Islet of Langerhans (tissue), 1 donor: ENCODE measurements around the gene SGSM2.
A peak's percentile ranks its signal among the peaks of the same experiment; 100 is the strongest.

Source experiments
- FAIRE-seq: peaks from one replicate; lab custom pipeline; 2011; peaks lifted over from hg19 to GRCh38; lab: Jason Lieb, UNC

The SGSM2 gene

DNA sequence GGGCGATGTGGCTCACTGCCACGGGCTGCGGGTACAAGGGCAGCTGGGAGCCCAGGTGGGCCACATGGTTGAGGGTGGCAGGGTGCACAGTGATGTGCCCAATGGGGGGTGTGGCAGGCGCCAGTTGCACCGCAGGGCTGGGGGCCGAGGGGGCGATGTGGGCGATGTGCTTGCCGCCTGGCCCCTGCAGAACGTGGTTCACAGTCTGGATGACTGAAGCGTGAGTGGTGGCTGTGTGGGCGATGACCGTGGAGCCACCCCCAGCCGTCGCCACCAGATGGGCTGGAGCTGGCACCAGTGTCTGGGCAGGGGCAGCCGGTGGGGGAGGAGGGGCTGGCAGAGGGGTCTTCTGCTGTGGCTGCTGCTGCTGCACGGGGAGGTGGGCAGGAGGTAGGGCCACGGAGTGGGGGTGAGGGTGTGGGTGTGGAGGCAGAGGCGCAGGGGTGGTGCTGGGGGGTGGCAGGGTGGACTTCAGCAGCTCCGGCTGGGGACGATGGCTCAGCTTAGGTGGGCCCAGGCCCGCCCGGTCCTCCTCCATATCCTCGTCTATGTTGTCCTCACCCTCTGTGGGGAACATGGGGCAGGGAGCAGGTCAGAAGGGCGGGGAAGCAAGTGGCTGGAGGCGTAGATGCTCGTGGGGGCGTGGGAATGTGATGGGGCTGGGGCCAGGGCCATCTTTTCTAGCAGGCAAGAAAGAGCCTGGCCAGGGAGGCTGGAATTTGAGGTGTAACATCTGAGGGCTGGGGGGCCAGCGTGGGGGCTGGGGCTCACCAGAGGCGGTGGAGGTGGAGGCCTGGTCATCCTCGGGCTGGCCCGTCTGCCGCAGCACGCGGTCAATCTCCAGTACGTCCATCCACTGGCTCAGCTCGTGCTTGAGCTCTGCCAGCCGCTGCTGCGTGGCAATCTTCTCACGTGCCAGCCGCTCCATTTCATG lies 50.1 kb downstream of the SGSM2 start:
- FAIRE-seq, result no peak

DNA sequence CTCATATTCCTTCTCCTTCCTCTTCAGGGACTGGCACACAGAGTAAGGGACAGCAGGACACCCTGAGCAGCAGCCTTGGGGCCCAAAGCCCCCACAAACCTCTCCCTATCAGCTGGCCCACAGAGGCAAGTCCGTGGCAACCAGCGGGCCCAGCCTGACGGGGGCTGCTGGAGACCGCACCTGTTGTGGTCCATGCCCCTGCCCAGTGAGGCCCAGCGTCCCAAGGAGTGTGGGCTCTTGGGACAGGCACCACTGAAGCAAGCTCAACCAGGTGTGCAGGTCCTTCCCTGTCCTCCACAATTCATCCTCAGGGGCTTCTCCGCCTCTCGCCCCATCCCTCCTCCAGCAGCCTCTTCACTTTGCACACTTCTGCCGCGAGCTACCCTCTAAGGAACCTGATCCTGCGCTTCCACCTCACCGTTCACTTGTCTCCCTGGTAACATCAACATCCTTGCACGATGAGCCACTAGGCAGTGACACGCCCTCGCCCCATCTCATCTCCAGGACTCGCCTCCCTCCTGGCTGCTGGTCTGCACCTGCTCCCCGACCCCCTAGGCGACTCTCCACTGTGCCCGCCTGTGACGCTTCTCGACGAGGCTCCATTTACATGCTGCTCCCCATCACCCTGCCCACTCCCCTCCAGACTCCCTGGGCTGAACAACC lies 50.9 kb downstream of the SGSM2 start:
- no peak for FAIRE-seq

DNA sequence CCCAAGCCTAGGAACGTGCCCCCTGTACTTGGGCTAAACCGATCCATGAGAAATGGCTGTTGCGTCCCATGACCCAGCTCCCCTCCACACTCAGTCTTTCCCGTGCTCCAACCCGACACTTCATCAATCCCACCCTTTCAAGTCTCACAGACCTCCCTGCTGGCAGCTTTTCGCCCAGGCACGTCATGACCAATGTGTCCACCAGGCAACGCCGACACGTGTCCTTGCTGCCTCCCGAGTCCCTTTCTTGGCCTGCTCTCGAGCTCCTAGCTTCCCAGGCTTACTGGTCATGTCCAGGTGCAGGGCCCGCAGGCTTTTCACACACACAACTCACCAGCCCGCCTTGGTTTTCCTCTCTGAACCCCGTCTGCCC lies 51.4 kb downstream of the SGSM2 start:
- FAIRE-seq, result no peak

DNA sequence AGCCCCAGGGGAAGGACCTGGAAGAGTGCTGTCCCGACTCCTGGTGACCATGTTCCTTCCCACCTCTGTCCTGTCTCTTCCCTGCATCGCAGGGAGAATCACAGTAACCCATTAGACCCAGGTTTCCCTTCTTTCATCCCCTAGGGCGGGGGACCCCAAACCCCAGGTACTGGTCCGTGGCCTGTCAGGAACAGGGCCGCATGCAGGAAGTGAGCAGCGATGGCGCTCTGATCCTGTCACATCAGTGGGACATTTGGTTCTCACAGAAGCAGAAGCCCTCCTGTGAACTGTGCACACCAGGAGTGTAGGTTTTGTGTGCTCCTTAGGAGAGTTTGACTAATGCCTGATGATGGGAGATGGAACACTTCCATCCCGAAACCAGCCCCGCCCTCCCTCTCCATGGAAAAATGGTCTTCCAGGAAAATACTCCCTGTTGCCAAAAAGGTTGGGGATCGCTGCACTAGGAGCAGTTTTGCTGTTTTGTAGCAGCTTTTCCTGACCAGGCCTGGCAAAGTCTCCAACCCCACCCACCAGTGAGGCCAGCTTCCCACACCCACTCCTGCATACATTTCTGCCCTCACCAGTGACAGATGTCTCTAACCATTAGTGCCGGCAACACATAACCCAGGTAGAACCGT lies 53.0 kb downstream of the SGSM2 start:
- FAIRE-seq, result no peak

DNA sequence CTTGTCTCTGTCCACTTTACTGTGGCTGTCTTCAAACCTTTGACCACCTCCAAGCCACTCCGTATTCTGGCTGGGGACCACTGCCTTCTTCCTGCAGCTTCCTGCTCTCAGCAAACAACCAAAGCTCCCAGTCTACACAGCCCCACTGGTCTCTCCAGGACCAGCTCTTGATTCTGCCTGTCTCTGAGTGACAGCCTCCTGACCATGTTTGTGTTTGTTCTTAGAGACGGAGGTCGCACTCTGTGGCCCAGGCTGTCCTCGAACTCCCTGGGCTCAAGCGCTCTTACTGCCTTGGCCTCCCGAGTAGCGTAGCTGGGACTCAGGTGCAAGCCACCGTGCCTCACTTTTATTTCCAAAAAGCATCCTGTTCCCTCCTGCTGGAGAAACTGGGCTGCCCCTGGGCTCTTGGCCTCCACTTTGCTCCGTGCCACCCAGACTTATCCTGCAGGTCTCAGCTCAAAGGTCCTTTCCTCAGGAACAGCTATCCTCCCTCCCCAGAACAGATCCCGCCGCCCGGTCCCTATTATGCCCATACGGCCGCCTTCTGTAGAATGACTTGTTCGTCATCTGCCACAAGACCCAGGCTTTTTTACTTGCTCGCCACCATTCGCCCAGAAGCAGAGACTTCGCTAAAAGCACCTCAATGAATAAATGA lies 54.4 kb downstream of the SGSM2 start:
- FAIRE-seq, result no peak

DNA sequence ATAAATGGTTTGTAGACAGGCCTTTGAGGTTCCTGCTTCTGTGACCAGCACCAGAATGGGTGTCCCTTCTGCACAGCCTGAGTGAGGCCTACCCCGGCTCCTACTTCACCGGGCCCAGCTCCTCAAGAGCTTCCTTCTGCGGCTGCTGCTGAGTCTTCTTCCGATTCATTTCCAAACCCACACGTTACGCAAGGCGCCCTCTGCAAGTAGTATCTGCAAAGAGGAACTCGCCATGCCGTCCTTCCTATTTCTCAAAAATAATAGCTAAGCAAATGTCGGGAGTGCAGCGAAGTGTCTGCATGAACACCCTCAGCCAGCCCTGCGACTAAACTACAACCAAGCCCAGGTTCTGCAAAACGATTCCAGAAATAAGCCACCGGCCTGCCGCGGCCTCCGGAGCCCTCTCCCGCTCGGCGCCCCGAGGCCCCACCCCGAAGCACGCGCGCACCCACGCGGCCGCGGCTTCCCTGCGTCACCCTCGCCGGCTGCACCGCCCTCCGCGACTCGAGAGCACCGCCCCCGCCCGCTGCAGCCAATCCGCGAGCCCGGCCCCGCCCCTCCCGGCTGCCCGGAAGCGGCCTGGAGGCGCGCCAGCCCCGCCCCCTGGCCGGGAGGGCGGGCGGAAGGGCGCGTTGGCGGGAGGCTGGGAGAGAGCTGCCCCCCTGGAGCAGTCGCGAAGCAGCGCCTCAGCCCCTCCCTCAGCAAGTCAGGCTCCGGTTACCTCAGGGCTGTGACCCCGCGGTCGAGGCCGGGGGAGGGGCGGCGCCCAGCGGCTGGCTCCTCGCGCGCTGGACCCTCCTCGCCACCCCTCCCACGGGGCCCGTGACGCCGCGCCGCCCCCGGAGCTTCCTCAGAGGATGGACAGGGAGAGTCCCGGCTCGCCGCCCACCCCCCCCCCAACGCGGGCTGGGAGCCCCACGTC lies 55.2 kb downstream of the SGSM2 start:
- no peak for FAIRE-seq

DNA sequence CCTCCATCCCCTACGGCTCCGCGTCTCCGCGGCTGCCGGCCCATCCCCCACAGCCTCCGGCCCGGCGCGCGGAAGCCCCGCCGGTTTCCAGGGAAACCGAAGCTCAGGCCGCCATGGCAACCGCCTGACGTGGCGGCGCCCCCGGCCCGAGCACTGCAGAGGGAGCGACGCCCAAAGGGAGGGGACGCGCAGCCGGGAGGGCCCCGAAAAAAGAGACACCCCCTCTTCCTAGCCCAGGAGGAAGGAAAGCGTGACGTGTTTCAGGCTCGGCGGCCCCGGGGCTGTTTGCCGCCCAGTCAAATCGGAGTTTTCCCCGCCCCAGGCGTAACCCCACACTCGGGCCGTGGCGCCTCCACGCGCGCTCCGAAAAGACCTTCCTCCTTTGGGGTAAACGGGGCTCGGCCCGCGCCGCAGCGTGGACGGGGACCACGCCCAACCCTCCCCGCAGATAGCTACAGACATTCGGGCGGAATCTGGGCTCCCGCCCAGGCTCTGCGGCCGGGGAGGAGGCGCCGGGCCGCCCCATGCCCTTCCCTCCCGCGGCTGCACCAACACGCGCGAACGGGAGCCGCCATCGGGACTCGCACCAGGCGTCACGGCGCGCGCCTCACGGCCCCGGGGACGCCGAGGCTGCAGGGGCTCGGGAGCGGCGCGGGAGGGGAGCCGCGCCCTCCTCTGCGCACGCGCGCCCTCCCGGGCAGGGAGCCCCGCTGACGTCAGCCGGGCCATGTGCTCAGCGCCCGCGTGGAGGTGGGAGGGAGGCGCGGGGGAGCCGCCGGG lies 56.1 kb downstream of the SGSM2 start:
- FAIRE-seq, result no peak

DNA sequence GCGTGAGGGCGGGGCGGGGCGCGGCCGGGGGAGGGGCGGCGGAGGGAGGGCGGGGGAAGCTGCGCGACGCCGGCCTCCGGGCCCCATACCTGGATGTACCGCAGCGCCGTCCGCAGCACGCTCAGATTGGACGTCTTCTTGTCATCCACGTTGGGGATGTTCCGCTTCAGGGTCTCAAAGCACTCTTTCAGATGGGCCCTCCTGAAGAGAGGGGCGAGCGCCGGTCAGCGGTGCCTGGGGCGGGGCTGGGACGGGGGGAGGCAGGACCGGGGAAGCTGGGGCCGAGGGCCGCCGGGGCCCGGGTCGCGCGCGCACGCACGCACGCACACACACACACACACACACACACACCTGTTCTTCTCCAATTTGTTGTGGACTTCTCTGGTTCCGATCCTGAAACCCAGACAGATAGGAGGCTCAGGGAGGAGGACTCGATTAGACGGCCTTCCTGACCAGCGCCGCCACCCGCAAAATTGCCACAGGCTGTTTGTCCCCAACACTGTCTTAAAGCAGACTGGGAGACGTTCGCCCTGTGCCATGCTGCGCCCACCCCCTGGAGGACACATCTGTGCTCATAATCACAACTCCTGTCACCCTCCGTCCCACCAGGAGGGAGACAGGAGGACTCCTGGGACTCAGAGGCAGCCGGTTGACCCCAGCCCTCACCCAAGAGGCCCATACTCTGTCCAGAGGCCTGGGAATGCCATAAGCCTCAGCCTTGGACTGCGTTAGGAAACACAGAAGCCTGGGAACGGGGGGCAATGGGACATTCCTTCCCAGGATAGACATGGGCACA lies 56.9 kb downstream of the SGSM2 start:
- FAIRE-seq, result no peak

DNA sequence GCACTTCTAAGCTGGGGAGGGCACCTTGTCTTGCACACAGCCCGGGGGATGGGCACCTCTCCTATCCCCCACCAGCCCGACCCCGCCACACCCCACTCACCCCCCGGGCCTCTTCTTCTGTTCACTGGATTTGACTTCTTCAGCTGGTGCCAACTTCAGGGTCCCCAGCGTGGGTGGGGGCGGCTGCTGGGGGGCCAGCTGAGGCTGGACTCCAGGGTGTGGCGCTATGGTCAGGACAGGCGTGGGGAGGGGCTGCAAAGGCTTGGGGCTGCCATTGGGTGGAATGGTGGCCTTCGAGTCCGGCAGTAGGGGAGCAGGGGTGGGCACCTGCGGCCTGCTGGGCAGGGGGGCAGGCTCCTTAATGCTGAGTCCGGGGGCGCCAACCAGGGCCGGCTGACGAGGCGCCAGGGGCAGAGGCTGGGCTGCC lies 57.5 kb downstream of the SGSM2 start:
- no peak for FAIRE-seq

DNA sequence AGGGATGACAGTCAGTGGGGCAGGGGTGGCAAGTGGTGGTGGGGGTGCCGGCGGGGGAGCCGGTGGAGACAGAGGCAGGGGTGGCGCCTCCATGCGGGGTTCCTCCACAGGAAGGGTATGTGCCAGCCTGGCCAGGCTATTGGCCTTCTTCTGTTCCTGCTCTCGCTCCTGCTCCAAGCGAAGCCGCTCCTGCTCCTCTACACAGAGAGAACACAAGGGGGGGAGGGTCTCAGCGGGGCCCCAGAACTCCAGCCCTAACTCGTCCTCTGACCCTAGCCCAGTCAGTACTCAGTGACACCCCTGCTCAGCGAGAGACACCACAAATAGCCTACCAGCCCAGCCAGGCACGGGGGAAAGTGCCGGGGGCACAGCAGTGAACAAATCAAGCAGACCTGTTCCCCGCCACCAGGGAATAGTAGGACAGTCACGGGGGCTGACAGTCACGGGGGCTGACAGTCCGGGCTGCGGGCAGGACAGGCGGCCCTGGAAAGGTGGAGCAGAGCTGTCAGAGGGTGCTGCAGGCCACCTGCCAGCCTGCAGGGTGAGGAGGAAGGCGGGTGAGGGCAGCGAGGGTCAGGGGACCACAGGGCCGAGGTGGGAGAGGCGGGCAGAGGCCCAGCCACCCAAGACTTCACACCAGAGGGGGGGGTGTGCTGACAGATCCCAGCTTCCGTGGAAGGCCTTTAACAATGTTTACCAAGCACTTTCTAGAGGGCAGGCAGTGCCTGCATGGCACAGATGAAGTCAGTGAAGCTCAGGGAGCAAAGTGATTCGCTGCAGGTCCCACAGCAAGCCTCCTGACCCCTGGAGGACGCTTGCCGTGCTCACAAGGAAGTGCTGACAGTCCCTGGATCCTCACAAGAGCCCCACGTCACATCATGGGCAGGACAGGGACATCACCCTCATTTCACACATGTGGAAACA lies 58.2 kb downstream of the SGSM2 start:
- FAIRE-seq, result peak; percentile 84

DNA sequence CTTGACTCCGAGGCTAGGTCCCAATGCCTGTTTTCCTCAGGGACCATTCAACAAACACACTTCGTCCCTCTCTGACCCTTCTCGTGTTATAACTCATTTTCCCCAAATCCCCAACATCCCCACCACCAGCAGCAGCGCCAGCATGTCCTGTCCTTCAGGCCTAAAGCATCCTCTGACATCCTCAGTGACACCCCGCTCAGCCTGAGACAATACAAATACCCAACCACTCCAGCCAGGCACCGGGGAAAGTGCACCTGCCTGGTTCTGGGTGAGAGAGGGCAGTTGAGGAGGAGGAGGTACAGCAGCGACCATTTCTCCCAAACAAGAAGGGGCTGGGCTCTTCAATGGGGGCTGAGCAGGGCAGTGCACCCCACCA lies 58.9 kb downstream of the SGSM2 start:
- FAIRE-seq, result no peak

DNA sequence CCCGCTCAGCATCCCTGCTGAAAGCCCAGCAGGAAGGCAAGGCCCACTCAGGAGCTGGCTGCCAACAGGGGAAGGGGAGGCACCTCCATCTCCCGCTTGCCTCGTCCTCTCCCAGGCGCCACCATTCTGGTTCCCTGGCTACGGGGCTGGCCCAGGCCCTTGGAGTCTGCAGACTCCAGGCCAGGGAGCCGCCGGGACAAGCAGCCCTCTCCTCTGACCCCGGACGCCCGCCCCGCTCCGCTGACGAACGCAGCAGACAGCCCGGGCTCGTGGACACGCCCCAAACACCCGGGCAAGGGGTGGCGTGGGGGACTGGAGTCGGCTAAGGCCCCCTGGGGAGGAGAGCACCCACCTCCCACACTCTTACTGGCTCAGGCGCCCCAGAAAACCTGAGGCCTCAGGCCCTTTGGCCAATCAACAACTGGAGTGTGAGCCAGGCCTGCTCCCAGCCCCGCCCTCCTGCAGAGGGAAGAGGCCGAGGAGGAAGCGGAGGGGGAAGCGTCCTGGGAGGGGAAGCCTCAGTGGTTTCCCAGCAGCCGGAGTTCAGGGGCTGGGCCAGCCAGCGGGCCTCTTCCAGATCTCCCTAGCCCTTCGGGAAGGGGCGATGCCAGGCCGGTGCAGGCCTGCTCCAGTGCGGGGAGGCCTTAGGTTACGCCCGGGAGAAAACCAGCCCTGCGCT lies 59.4 kb downstream of the SGSM2 start:
- peak; percentile 24 for FAIRE-seq

DNA sequence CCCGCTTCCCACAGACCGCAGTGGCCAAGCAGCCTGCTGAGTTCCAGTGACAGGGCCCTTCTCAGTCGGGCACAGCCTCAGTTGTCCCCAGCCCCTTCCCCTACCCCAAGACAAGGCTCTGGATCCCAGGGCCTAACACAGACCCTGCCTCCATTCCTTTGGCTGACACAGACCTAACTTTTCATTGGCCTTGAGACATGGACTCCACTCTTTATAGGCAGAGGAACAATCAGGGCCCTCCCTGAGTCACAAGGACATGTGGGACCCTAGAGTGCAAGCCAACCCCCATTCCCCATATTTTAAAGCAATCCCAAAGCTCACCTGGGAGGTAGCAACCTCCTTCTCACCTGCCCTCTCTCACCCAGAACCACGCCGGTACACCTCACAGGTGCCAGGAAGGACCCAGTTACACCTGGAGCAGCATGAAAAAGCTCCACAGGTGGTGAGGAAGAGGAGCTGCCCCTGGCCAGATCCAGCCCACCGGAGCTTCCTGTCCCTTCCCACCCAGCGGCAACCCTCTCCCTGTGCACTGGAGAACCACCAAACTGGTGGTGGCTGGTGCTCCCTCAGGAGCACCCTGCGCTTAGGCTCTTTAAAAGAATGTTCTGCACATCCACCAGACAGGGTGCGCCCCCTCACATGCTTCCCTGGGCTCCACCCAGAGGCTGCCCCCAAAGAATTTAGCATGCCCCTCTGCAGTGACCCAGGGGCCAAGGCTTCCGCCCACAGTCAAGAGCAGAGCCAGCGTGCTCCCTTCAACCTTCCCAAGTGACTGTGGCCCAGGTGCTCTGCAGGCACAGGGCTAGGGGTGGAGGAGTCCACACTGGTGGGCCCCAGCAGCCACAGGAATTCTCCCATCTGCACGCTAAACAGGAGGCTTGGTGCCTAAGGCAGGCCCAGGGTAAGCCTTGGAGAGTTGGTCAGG lies 60.2 kb downstream of the SGSM2 start:
- FAIRE-seq, result no peak

DNA sequence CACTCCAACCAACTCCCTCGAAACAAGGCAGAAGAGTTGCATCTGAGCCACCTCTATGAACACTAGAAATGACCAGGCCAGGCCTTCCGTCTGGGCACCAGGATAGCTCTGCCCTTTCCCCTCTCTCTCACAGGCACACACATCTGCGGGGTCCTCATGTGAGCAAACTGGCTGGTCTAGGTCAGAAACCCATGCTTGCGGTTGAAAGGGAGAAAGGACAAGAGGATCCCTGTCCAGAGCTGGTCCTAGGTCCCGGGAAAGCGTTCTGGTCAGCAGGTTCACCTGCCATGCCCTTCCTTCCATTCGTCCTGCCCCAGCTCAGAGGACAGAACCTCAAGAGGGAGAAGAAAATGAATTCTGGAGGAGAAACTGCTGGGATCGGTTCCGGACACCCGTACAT lies 60.9 kb downstream of the SGSM2 start:
- FAIRE-seq, result no peak

DNA sequence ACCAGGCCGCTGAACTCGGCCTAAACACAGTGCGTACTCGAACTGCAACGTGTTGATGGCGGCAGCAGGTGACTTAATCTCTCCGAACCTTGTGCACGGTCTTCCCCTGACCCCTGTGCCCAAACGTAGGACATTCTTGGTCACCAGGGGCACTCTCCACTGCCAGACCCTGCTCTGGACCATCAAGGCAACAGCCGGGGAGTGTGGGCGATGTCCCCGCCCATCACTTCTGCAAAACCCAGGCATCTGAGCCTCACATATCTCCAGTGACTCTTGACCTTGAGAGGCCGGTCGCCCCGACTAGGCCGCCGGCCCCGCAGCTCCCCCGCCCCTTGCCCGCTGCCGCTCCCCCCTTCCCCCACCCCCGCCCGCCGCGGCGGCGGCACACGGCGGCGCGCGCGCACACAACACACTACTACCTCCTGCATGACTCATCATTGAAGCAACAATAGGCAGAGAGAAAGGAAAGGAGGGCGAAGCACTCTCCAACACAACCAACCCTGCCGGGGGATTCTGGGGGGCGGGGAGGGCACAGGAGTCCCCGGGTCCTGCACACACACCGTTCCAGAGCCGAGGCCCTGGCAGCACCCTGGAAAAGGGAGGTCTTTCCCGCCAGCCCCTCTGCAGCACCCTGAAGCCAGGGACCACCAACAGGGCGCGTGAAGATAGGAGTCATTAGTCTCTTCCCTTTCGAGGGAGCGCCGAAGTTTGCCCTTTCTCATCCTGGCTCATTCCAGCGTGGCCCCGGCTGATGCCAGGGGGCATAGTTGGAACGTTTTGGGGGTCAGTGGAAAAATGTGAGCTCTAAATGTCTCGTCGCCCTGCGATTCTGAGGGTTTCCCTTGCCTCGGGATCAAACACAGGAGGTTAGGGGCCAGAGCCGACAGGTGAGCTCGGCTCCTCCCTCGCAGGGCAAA lies 61.6 kb downstream of the SGSM2 start:
- no peak for FAIRE-seq
